HG02840 (cell line): ENCODE results near the gene DSTYK.
"Not testable (repeated sequence)": the region's sequence is repeated elsewhere in the genome, so short reads cannot be mapped to it uniquely, and the experiment has no call there.

Experiments used
- ATAC-seq: cut with Tn5 transposase; IDR thresholded peaks from one replicate; pipeline ENCODE4 v1.9.1; 2021; ENCODE audit warnings: mild to moderate bottlenecking, moderate library complexity, moderate number of reproducible peaks; ENCODE audit not compliant: unreplicated experiment, low FRiP score

DSTYK gene

GRCh38 chr1:205182930-205183329 is 28.6 kb downstream of the DSTYK start:
- no peak for ATAC-seq

- ATAC-seq = not testable (repeated sequence)
These were observed 31.2 kb downstream of the DSTYK start for GRCh38 chr1:205180331-205180730.

- no peak for ATAC-seq
These were observed 31.7 kb downstream of the DSTYK start for GRCh38 chr1:205179842-205180241.

DNA sequence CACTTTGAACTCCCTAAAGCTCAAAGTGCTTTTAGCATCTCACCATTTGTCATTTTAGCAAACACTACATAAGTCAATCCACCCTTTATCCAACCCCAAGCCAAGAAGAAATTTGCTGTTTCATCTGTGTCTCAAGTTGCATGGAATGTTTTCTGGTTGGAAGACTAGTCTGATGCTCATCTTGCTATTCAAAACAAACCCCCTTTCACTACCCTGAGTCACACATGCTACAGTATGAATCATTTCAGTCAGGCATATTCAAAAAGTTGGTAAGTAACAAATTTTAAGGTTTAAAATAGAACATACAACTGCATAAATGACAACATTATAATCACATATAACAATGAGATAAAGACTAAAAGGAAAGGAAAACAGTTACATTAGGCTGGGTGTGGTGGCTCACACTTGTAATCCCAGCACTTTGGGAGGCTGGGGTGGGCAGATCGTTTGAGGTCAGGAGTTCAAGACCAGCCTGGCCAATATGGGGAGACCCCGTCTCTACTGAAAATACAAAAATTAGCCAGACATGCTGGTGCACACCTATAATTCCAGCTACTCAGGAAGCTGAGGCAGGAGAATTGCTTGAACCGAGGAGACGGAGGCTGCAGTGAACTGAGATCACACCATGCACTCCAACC is 38.7 kb downstream of the DSTYK start:
- ATAC-seq = no peak

DNA sequence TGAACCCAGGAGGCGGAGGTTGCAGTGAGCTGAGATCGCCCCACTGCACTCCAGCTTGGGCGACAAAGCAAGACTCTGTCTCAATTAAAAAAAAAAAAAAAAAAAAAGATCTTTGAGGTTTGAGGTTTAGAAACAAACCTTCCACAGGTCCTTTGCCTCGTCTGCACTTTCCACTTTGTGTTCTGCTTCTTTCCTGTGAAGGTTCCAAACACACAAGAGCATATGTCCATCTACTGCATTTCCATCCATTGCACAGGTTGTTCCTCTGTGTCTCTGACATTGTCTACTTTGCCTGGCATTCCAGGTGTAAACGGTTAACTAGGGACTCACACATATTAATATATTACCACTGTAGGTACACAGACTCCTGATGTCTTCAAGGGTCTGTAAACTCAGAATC is 40.1 kb downstream of the DSTYK start:
- no peak for ATAC-seq

DNA sequence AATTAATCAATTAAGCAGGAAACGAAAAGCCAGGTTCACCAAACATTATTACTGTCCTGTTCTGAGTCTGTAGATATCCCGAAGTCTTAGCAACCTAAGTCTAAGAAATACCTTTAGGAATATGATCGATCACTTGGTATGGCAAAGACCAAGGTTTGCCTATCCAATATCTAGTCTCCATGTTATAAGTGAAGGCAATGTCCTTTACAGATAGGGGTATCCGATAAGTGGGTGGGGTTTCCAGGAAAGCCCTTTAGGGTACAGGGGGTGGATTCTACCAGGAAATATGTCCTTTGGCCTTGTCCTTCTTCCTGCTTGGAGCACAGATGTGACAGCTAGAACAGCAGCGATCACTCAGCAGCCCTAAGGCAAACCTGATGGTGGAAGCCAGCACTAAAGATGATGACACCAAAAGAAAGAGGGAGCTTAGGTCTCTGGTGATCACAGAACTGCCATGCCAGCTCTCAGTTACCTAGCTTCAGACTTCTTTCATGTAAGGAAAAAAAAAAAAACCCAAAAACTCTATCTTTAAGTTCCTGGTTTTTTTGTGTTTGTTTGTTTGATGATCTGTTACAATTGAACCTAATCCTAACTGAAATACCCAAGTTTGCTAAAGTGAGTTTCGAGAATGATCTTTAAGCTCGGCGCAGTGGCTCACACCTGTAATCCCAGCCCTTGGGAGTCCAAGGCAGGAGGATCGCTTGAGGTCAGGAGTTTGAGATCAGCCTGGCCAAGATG is 40.8 kb downstream of the DSTYK start:
- ATAC-seq = no peak

GRCh38 chr1:205169248-205169647 is 42.3 kb downstream of the DSTYK start:
- no peak for ATAC-seq

DNA sequence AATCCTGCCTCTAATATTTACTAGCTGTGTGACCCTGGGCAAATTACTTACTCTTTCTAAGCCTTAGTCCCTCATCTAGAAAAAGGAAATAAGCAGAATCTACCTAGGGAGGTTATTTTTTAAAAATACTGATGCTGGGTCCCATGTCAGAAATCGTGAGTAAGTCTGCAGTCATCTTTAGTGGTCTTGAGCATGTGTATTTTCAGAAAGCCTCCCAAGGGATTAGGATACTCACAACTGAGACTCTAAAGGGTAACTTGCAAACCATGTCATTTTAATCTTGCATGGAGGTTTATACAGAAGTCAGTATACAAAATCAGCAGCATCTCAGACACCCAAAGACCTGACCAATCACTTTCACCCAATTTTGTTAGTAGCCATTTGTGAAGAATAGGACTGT is 43.2 kb downstream of the DSTYK start:
- ATAC-seq = no peak

DNA sequence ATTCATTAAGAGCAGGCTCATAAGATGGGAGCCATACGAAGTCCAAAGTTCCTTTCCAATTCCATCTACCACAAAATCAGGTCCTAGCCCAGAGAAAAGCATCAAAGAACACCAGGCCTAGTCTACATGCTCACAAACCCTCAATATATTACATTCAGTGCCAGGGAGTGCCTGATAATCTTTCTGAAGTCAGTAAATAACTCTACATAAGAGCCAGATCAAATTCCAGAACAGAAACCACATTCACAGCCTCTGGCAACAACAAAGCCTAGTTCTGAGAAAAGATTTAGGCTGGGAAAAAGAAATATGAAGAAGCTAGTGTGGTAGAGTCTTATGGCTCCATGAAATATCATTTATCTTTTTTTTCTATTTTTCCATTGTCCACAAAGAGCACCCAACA is 49.2 kb downstream of the DSTYK start:
- ATAC-seq = no peak

DNA sequence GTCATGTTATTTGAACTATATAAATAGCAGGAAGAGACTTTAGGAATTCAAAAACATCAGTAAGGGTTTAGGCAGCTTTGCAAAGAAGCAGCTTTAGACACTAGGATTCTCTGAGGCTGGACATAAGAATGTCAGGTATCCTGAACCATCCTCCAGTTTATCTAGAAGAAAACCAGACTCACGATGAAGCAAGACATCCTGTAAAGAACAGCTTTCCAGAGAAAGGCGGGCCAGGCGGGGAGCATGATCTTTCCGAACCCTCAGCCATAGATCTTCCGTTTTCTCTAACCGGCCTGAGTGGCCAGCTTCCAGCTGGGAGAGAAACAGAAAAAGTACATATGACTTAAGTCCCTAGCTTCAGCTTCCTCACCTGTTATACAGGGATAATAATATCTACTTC is 50.4 kb downstream of the DSTYK start:
- ATAC-seq = no peak

- no peak for ATAC-seq
These were observed 53.4 kb downstream of the DSTYK start for GRCh38 chr1:205158048-205158616.

GRCh38 chr1:205155665-205156377 is 55.7 kb downstream of the DSTYK start:
- ATAC-seq = not testable (repeated sequence)

DNA sequence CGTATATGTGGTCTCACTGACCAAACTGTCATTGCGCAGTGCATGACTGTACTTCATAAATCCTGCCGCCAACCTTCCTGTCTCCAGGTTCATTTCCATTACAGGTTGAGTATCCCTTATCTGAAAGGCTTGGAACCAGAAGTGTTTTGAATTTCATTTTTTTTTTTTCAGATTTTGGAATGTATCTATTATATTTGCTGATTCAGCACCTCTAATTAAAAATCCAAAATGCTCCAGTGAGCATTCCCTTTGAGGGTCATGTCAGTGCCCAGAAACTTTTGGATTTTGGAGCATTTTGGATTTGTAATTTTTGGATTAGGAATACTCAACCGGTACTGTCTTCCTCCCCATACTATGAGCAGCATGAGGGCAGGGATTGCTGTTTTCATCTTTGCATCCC is 59.0 kb downstream of the DSTYK start:
- ATAC-seq = no peak

- ATAC-seq = no peak
These were observed 60.7 kb downstream of the DSTYK start for GRCh38 chr1:205150651-205151428.

GRCh38 chr1:205147191-205147835 is 64.2 kb downstream of the DSTYK start:
- ATAC-seq = no peak

DNA sequence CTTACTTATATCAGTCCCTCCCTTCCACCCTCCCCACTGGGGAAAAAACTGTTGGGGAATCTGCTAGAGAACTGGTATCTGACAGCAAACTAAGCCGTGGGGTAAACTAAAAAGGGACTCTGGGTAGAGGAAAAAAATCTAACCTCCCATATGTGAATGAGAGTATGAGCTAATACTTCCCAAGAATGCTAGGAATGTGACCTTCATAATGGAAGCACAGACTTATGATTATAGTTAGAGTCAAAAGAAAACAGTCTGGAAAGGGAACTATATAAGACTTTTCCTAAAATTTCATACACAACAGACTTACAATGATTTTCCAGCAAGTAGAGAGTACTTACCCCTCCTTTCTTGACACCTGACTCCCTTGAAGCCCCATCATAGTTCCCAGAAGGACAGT is 66.8 kb downstream of the DSTYK start:
- no peak for ATAC-seq

- no peak for ATAC-seq
These were observed 67.3 kb downstream of the DSTYK start for GRCh38 chr1:205144046-205144720.

GRCh38 chr1:205142102-205142469 is 69.4 kb downstream of the DSTYK start:
- ATAC-seq = no peak

DNA sequence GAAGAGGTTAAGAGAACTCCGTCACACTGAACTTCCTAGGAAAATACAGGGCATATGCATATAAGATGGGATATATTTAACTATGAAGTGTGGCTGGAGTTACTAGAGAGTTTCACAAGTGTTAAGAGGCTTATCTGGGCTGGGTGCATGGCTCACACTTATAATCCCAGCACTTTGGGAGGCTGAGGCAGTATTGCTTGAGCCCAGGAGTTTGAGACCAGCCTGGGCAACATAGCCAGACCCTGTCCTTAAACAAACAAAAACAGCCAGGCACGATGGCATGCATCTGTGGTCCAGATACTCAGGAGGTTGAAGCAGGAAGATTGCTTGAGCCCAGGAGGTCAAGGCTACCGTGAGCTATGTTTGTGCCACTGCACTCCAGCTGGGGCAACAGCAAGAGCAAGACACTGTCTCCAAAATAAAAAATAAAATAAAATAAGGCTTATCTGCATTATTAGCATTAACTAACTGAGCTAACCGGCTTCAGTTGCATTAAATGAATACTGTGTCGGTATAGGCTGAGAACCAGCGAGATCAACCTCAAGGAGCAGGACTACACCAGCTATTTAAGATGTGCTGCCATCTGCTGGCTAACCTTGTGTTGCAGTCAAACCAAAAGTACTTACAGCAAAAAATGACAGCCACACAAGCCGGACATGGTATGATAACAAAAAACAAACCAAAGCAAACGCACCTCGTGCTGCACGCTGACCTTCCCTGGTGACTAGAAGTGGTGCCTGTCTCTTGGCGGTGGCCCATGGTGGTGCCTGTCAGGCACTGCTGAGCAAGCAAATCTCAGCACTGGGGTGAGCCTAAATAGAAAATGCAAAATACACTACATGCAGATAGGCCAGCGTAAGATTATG is 70.0 kb downstream of the DSTYK start:
- ATAC-seq = no peak
